WERI-Rb-1 (cell line): ENCODE data around the gene F2.

ENCODE experiments used
- DNase-seq: peaks from one replicate; pipeline ENCODE4 v3.0.0-alpha.2; 2020
- H3K27ac ChIP-seq: fragments of 250-450 bp; sonication (Bioruptor Pico); 2 replicates; pipeline ENCODE4 v1.5.1; 2020; ENCODE audit warnings: mild to moderate bottlenecking, moderate library complexity
- H3K27me3 ChIP-seq: fragments of 250-450 bp; sonication (Bioruptor Pico); 2 replicates; pipeline ENCODE4 v1.5.1; 2021; ENCODE audit warnings: mild to moderate bottlenecking, low read depth, moderate library complexity; ENCODE audit not compliant: insufficient read depth, severe bottlenecking
- H3K36me3 ChIP-seq: fragments of 250-450 bp; sonication (Bioruptor Pico); 2 replicates; pipeline ENCODE4 v1.5.1; 2020; ENCODE audit warnings: mild to moderate bottlenecking, moderate library complexity
- H3K4me3 ChIP-seq: 2 replicates; pipeline ENCODE4 v1.5.1; 2011; ENCODE audit warnings: low read depth, mild to moderate bottlenecking, control low read depth, low read length
- H3K9me3 ChIP-seq: fragments of 250-450 bp; sonication (Bioruptor Pico); 2 replicates; pipeline ENCODE4 v1.5.1; 2021; ENCODE audit warnings: mild to moderate bottlenecking, moderate library complexity; ENCODE audit not compliant: severe bottlenecking
- CTCF ChIP-seq: IDR thresholded peaks from 2 replicates; pipeline ENCODE4 v1.5.1; 2011; ENCODE audit warnings: low read depth, mild to moderate bottlenecking, control low read depth, inconsistent platforms, low read length

Gene F2

GRCh38 chr11:46737699-46738098 is 18.7 kb downstream of the F2 start:
- no peak for TF ChIP-seq CTCF
- no peak overlapping the region for H3K27ac ChIP-seq
- DNase-seq, result no peak
- H3K4me3 ChIP-seq, result no peak overlapping the region
- no peaks in the 10 kb centered on the region for H3K9me3 ChIP-seq
- H3K36me3 ChIP-seq, result peaks cover 22% of the 10 kb centered on the region
- no peaks in the 10 kb centered on the region for H3K27me3 ChIP-seq

GRCh38 chr11:46738887-46739286 is 19.9 kb downstream of the F2 start:
- no peak for TF ChIP-seq CTCF
- no peak for DNase-seq
- Histone ChIP-seq H3K27ac (no peak overlapping the region), H3K36me3 (peaks cover 34% of the 10 kb centered on the region), H3K4me3 (no peak overlapping the region), H3K27me3 (no peaks in the 10 kb centered on the region), H3K9me3 (no peaks in the 10 kb centered on the region)

- no peak overlapping the region for H3K27ac ChIP-seq
- H3K9me3 ChIP-seq, result no peaks in the 10 kb centered on the region
- H3K36me3 ChIP-seq, result peaks cover 64% of the 10 kb centered on the region
- TF ChIP-seq CTCF, result no peak
- H3K4me3 ChIP-seq, result no peak overlapping the region
- H3K27me3 ChIP-seq, result no peaks in the 10 kb centered on the region
- DNase-seq, result no peak
Observed at GRCh38 chr11:46741600-46742484, 22.8 kb downstream of the F2 start.

- H3K27ac ChIP-seq, result no peak overlapping the region
- H3K27me3 ChIP-seq, result no peaks in the 10 kb centered on the region
- H3K9me3 ChIP-seq, result no peaks in the 10 kb centered on the region
- H3K4me3 ChIP-seq, result no peak overlapping the region
- no peak for TF ChIP-seq CTCF
- peaks cover 76% of the 10 kb centered on the region for H3K36me3 ChIP-seq
- DNase-seq, result no peak
Observed at GRCh38 chr11:46743043-46743442, 24.0 kb downstream of the F2 start.

- Histone ChIP-seq H3K27me3 (no peaks in the 10 kb centered on the region), H3K9me3 (no peaks in the 10 kb centered on the region), H3K27ac (no peak overlapping the region), H3K36me3 (peaks cover 84% of the 10 kb centered on the region), H3K4me3 (no peak overlapping the region)
- no peak for TF ChIP-seq CTCF
- DNase-seq, result no peak
Observed at GRCh38 chr11:46743693-46744339, 24.8 kb downstream of the F2 start.
